Measurements from ENCODE around the gene ADCY5.

DNA sequence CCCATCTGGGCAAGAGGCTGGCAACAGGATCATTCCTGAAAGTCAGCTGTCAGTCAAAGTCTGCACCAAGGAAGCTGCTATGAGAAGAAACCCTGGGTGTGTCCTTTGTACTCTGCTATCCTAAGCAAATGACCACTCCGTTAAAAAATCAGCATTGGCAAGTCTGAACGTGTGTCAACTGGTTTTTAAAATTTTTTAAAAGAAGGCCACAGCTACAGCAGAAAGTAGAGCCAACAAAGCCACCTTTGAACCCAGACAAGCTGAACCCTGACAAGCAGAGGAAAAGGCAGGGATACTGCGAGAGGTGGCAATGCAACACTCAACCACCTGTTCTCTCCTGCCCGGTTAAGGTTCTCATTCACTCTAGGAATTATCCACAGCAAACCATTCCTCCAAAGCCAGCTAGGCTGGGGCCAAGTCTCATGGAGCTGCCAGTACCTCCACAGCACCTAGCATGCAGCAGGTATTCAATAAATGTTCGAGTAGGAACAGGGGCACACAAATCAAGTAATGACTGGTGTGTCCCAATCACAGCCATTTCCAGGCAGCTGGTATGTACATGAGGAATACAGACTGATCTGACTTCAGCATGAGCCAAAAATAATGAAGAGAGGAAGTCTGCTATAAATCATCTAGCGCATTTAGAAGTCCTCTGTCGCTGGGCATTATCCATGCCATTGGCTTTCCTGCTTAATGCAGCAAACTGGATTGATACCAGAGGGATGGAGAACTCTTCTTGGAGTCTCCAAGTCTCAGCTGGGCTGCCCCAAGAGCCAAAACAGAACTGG, 76.0 kb downstream of the ADCY5 start:
- TF ChIP-seq SP1 (IDR thresholded peaks at IDR 0.05; ENCODE audit: low read depth) (no peak), SRF (IDR thresholded peaks at IDR 0.05; ENCODE audit: low read depth) (no peak), POLR2A (IDR thresholded peaks at IDR 0.05; ENCODE audit: borderline replicate concordance, extremely low read depth, insufficient read depth, insufficient read length) (no peak), REST (IDR thresholded peaks at IDR 0.05; ENCODE audit: low read depth) (no peak), EZH2 (IDR thresholded peaks at IDR 0.05) (no peak), EZH2phosphoT487 (IDR thresholded peaks at IDR 0.05; ENCODE audit: borderline replicate concordance) (no peak), YY1 (IDR thresholded peaks at IDR 0.05; ENCODE audit: extremely low read depth, insufficient replicate concordance, low read depth, low read length) (no peak), JUND (IDR thresholded peaks at IDR 0.05) (no peak), POLR2AphosphoS5 (IDR thresholded peaks at IDR 0.05; ENCODE audit: low read depth, low read length) (no peak), ZNF274 (IDR thresholded peaks at IDR 0.05; ENCODE audit: low read depth, low read length) (no peak), CEBPB (IDR thresholded peaks at IDR 0.05; ENCODE audit: low read depth) (no peak)
- TF ChIP-seq, protein P1, sequence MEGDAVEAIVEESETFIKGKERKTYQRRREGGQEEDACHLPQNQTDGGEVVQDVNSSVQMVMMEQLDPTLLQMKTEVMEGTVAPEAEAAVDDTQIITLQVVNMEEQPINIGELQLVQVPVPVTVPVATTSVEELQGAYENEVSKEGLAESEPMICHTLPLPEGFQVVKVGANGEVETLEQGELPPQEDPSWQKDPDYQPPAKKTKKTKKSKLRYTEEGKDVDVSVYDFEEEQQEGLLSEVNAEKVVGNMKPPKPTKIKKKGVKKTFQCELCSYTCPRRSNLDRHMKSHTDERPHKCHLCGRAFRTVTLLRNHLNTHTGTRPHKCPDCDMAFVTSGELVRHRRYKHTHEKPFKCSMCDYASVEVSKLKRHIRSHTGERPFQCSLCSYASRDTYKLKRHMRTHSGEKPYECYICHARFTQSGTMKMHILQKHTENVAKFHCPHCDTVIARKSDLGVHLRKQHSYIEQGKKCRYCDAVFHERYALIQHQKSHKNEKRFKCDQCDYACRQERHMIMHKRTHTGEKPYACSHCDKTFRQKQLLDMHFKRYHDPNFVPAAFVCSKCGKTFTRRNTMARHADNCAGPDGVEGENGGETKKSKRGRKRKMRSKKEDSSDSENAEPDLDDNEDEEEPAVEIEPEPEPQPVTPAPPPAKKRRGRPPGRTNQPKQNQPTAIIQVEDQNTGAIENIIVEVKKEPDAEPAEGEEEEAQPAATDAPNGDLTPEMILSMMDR (IDR thresholded peaks at IDR 0.05 in 2 of 3, conservative IDR thresholded peaks at IDR 0.05 in 1 of 3; ENCODE audit: borderline replicate concordance in 1 of 3, insufficient read depth in 1 of 3, low read depth in 2 of 3, low read length in 2 of 3): no peak
- TF ChIP-seq, protein P2, sequence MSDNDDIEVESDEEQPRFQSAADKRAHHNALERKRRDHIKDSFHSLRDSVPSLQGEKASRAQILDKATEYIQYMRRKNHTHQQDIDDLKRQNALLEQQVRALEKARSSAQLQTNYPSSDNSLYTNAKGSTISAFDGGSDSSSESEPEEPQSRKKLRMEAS (IDR thresholded peaks at IDR 0.05): no peak
- TF ChIP-seq, protein P3, sequence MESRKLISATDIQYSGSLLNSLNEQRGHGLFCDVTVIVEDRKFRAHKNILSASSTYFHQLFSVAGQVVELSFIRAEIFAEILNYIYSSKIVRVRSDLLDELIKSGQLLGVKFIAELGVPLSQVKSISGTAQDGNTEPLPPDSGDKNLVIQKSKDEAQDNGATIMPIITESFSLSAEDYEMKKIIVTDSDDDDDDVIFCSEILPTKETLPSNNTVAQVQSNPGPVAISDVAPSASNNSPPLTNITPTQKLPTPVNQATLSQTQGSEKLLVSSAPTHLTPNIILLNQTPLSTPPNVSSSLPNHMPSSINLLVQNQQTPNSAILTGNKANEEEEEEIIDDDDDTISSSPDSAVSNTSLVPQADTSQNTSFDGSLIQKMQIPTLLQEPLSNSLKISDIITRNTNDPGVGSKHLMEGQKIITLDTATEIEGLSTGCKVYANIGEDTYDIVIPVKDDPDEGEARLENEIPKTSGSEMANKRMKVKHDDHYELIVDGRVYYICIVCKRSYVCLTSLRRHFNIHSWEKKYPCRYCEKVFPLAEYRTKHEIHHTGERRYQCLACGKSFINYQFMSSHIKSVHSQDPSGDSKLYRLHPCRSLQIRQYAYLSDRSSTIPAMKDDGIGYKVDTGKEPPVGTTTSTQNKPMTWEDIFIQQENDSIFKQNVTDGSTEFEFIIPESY (IDR thresholded peaks at IDR 0.05; ENCODE audit: extremely low read depth, insufficient replicate concordance, low read length): no peak
